GM19452 (cell line): Measurements from ENCODE around the gene FOXL3.

Source experiments
- ATAC-seq: cut with Tn5 transposase; IDR thresholded peaks from one replicate; pipeline ENCODE4 v1.9.1; 2021; ENCODE audit not compliant: unreplicated experiment

FOXL3 gene

GRCh38 chr7:318878-319661 lies 29.1 kb downstream of the FOXL3 start:
- no peak for ATAC-seq

- no peak for ATAC-seq
Observed at GRCh38 chr7:320297-320696, 30.3 kb downstream of the FOXL3 start.

GRCh38 chr7:322111-322671 lies 32.2 kb downstream of the FOXL3 start:
- ATAC-seq: peak; percentile 61

DNA sequence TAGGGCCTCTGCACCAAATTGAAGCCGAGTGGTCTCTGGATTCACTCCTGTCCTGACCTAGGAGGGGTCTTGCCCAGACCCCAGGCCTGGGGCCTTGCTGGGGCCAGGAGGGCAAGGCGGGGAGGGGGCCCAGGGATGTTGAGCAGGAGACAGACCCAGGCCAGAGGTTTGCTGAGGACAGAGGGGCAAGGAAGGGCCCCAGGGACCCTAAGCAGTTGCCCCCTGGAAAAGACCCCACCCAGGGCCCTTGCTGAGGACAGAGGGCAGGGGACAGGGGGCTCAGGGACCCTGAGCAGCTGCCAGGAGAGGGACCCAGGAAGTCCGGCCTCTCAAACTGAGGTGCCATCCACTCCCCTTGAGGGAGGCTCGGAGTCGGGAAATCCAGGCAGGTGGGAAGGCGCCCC lies 32.7 kb downstream of the FOXL3 start:
- no peak for ATAC-seq

DNA sequence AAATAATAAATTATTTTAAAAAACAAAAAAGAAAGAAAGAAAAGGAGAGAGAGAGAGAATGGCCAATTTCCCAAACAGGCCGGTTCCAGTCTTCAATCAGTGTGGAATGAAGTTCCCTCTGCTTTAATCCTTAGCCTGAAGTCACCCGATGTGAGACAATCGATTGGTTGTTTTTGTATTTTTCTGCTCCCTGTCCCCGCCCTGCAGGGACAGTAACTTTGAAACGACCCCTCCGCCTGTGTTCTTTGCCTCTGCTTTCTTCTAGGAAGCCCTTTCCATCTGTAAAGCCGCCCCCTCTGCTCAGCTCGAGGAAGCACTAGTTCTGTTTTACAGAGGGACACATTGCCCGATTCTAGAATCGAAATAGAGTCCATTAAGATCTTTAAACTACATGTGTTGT lies 33.4 kb downstream of the FOXL3 start:
- ATAC-seq: no peak

- ATAC-seq: no peak
Observed at GRCh38 chr7:324011-324410, 34.0 kb downstream of the FOXL3 start.

DNA sequence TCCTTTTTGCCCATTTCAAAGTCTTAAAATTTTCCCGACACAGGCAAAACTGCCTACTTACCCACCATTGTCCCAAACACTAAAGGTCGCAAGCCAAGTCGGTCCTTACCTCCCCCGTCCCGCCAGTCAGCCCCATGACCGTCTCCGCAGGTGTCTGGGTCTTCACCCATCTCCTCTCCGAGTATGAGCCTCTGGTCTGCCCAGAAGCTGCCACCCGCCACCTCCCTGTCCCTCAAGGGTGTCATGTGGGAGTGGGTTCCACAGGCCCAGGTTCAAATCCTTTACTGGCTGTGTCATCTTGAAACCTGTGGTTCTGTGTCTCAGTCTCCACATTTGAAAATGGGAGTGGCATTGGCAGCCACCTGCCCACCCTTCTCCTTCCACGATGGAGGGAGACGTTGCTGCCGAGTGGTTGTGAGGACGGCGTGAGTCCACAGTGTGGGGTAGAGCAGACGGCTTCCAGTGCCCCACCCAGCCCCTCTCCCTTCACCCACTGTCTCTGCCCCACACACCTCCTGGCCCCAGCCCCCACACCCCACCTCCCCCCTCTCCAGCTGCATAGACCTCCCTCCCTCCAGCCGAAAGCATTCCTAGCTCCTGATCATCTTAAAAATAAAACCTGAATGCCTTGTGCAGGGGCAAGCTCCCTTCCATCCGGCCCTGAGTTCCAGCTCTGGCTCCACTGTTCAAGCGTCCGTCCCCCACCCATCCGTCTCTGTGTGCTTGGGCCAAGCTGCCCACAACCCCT lies 35.3 kb downstream of the FOXL3 start:
- no peak for ATAC-seq

DNA sequence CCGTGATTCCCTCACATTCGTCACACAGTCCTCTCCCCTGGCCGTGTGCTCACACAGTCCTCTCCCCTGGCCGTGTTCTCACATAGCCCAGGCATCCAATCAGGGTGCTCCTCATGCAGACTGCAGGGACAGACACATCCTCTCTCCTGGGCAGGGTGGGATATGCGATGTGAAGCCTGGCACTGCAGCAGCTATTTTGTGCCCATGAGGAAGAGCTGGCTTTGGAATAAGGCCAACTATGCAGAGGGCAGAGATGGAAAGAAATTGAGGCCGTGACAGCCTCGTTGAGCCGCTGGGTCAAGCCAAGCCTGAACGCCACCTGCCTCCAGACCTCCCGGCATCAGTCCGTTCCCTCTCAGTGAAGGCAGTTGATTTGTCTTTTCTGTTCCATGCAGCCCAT lies 35.8 kb downstream of the FOXL3 start:
- no peak for ATAC-seq

DNA sequence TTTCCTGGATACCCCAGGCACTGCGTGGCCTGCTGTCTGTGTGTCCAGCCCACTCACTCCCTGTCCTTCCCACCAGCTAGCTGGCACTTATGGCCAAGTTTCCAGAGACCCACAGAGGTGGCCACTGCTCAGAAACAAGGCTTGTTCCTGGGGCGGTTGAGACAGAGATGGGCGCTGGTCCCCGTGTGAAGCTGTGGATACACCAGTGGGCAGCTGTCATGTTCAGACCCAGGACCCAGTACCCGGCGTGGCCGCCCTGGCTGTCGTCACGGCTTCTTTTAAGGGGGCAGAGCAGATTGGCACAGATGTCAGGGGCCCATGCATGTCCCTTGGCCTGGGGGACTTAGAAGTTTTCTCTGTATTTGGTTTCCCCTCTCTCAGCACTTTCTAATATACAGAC lies 36.3 kb downstream of the FOXL3 start:
- no peak for ATAC-seq

DNA sequence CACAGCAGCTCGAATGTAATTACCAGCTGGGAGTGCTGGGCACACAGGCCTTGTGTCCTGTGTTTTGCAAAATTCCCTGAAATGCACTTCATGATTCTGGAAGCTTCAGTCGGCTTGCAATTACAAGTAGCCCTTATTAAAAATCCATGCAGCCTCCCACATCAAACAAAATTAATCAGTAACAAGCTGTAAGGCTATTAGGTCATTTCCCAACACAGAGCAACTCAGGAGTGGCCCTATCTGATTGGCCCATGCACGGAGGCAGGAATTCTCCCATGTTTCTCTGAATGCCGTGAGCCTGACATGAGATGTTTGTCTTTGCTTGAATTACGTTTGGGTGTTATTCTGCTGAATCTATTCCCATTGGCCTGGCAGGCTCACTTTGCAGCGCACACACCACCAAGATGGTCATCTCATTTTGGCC lies 36.9 kb downstream of the FOXL3 start:
- ATAC-seq: no peak

DNA sequence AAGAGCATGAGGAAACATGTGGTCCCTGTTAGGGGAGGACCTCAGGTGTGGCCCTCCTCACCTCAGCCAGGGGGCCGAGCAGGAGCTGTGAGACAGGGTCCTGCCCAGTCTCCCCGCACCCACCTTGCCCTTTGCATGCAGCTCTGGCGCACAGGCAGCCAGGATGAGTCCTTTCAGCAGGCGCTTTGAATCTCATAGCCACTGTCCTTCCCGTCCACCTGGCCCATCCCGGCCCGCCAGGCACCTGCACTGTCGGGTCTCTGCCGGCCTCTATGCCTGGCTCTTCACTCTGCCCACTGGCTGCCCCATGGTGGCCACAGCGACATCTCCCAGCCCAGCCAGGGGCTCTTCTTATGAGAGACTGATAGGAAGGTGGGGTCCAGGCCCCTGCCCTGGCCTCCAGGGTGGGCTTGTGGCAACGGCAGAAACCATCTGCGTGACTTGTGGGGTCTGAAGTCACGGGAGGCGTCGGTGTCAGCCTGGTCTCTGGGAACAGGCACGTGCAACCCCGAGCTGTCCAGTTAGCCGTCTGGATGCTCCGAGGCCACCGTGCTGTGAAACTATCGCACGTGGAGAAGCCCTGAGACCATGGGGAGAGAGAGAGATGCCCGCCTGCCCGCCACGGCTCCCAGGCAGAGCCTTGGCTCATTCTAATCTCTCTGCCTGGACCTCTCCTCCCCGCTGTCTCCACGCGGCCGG lies 37.4 kb downstream of the FOXL3 start:
- no peak for ATAC-seq

GRCh38 chr7:327991-328702 lies 38.2 kb downstream of the FOXL3 start:
- ATAC-seq: no peak

DNA sequence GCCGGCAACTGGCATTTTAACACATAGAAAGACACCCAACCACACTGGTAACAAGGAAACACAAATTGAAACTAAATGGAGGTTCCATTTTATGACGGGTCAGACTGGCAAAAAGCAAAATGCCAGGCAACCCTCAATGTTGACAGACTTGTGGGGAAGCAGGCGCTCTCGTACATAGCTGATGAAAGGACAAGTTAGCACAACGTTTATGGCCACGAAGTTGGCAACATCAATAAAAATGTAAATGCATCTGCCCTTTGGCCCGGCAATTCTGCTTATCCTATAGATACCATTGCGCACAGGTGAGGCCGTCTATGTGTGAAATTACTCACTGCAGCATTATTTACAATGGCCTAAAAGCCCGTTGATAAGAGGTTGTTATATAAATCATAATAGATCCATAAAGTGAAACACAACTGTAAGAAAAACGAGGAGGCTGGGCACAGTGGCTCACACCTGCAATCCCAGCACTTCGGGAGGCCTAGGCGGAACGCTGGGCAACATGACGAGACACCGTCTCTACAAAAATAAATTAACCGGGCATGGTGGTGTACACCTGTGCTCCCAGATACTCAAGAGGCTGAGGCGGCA lies 39.8 kb downstream of the FOXL3 start:
- ATAC-seq: no peak

GRCh38 chr7:330511-331230 lies 40.7 kb downstream of the FOXL3 start:
- no peak for ATAC-seq

GRCh38 chr7:332020-332517 lies 42.1 kb downstream of the FOXL3 start:
- no peak for ATAC-seq

- no peak for ATAC-seq
Observed at GRCh38 chr7:332646-333392, 42.8 kb downstream of the FOXL3 start.

DNA sequence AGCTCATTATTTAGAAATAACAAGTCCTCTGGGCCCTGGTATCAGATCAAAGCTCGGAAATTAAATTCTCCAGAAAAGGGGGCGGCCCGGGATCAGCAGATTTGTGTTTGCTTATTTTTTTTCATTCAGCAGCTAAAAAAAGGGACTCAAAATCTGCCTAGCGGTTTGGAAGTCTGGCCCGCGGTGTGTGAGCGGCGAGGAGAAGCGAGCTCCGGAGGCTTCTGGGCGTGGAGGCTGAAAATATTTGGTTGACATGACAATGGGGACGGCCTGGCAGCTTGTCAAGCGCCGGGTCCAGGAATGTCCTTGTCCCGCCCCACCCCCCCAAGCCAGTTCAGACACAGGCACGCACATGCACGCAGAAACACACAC lies 43.4 kb downstream of the FOXL3 start:
- ATAC-seq: no peak

DNA sequence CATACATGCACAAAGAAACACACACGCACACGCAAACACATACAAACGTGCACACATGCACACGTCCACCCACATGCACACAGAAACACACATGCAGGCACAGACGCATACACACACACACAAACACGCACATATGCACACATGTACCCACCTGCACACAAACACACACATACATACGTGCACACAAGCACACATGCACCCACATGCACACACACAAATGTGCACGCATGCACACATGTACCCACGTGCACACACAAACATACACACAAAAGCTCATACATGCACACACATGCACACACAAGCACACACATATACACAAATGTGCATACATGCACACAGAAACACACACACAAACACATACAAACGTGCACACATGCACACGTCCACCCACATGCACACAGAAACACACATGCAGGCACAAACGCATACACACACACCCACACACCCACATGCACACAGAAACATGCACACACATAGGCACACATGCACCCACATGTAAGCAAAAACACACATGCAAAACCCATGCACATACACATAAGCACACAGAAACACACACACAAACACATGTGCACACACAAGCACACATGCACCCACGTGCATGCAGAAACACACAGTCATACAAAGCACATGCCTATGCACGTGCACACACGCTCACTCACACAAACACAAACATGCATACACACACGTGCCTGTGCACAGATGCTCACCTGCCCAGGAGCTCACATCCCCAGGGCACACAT lies 44.8 kb downstream of the FOXL3 start:
- ATAC-seq: no peak
